Measurements from ENCODE around the gene CERS1.

The CERS1 gene

DNA sequence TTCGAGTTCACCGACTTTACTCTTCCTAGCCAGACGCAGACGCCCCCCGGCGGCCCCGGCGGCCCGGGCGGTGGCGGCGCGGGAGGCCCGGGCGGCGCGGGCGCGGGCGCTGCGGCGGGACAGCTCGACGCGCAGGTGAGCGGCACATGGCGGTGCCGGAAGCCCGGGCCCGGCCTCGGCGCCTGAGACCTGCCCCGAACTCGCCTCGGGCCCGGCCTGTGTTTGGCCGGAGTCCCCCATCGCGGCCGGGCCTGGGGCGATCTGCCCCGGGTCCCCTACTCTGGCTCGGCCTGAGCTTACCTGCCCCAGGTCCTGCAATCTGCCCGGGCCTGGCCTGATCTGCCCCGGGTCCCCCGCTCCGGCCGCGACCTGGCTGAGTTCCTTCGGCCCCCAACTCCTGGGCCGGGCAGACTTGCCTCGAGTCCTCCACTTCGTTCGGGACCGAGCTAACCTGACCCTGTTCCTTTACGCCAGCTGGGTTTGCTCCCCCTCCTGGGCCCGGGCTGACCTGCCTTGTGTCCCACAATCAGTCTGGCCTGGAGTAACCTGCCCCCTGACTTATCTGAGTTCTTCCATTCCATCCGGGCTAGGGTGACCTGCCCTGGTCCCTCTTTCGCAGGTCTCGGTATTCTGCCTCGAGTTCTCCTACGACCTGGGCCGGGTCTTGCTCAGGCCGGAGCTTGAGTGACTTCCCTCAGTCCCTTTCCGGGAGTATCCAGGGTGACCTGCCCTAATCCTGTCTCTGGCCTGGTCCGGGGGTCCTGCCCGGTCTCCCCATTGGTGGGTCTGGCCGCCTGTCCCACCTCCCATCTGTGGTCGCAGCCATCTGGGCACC, 63.4 kb downstream of the CERS1 start:
- no peak for DNase-seq

- DNase-seq = peak; percentile 83
Measured at GRCh38 chr19:18831524-18832305, 64.2 kb downstream of the CERS1 start, which contains the start of gene UPF1. Gene UPF1, plus strand, starts transcription at chr19:18831959. Its CDS starts 251 bp downstream, at chr19:18832210.

- DNase-seq = no peak
Measured at GRCh38 chr19:18830488-18830887, 65.5 kb downstream of the CERS1 start.

DNA sequence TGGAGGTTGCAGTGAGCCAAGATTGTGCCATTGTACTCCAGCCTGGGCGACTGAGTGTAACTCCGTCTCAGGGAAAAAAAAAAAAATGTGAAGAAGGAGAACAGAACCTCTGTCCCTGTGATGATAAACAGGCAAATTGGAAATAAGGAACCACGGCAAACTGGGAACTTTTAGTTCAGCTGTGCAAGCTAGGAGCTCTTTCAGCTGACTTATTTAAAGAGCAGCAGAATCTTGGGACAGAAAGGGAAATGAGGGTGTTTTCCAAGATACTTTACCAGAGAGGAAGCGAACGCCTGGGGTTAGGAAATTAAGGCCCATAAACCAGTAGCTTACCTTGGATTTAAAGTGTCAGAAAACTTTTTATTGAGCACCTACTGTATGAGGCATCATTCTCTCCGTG, 67.2 kb downstream of the CERS1 start:
- no peak for DNase-seq

Measured in NCI-H1694 treated with DMSO at 0.1 percent for 48 hours (cell line).